Astrocyte (in vitro differentiated cells and primary cell): ENCODE data around the gene MCAT. TPM values are rescaled to one million over a fixed set of nuclear protein-coding genes. Genes with fewer than 3 reads are reported as not detected.

Source experiments
- DNase-seq: peaks from one replicate; pipeline ENCODE4 v3.0.0-alpha.2; 2010; ENCODE audit warnings: low read depth
- FAIRE-seq: peaks from 2 replicates; lab custom pipeline; 2011; peaks lifted over from hg19 to GRCh38; lab: Jason Lieb, UNC
- H2AFZ ChIP-seq: 2 replicates; pipeline ENCODE4 v1.6.0; 2012; ENCODE audit warnings: low read depth, low read length, inconsistent platforms
- H3K27ac ChIP-seq: 2 replicates; pipeline ENCODE4 v1.5.1; 2011; ENCODE audit warnings: low read depth, low read length, inconsistent platforms
- H3K27me3 ChIP-seq: 2 replicates; pipeline ENCODE4 v1.6.0; 2011; ENCODE audit warnings: low read length, inconsistent platforms; ENCODE audit not compliant: insufficient read depth
- H3K36me3 ChIP-seq: 2 replicates; pipeline ENCODE4 v1.5.1; 2011; ENCODE audit warnings: low read length, inconsistent platforms; ENCODE audit not compliant: insufficient read depth
- H3K4me1 ChIP-seq: 2 replicates; pipeline ENCODE4 v1.5.1; 2011; ENCODE audit warnings: low read length, inconsistent platforms; ENCODE audit not compliant: insufficient read depth
- H3K4me2 ChIP-seq: 2 replicates; pipeline ENCODE4 v1.6.0; 2012; ENCODE audit warnings: low read length, inconsistent platforms
- H3K4me3 ChIP-seq: 2 replicates; pipeline ENCODE4 v1.5.1; 2011; ENCODE audit warnings: low read depth, mild to moderate bottlenecking, low read length, inconsistent platforms; ENCODE audit not compliant: insufficient read depth
- H3K79me2 ChIP-seq: 2 replicates; pipeline ENCODE4 v1.6.0; 2012; ENCODE audit warnings: mild to moderate bottlenecking, low read length, inconsistent platforms; ENCODE audit not compliant: insufficient read depth
- H3K9ac ChIP-seq: 2 replicates; pipeline ENCODE4 v1.6.0; 2012; ENCODE audit warnings: mild to moderate bottlenecking, low read length, inconsistent platforms
- H3K9me3 ChIP-seq: 2 replicates; pipeline ENCODE4 v1.5.1; 2012; ENCODE audit warnings: low read depth, mild to moderate bottlenecking, low read length, inconsistent platforms; ENCODE audit not compliant: insufficient read depth
- H4K20me1 ChIP-seq: 2 replicates; pipeline ENCODE4 v1.6.0; 2012; ENCODE audit warnings: low read length, inconsistent platforms; ENCODE audit not compliant: insufficient read depth
- H3K27ac Mint-ChIP-seq: one replicate; pipeline ENCODE4 v1.8.0; 2021; ENCODE audit warnings: mild to moderate bottlenecking, mixed read lengths; ENCODE audit not compliant: unreplicated experiment
- H3K27me3 Mint-ChIP-seq: one replicate; pipeline ENCODE4 v1.8.0; 2021; ENCODE audit warnings: low read depth, mixed read lengths; ENCODE audit not compliant: unreplicated experiment
- H3K36me3 Mint-ChIP-seq: one replicate; pipeline ENCODE4 v1.8.0; 2021; ENCODE audit warnings: low read depth, mixed read lengths; ENCODE audit not compliant: unreplicated experiment
- H3K4me1 Mint-ChIP-seq: one replicate; pipeline ENCODE4 v1.8.0; 2021; ENCODE audit warnings: low read depth, mixed read lengths; ENCODE audit not compliant: unreplicated experiment
- H3K4me3 Mint-ChIP-seq: one replicate; pipeline ENCODE4 v1.8.0; 2021; ENCODE audit warnings: mild to moderate bottlenecking, moderate library complexity, mixed read lengths; ENCODE audit not compliant: unreplicated experiment
- H3K9me3 Mint-ChIP-seq: one replicate; pipeline ENCODE4 v1.8.0; 2021; ENCODE audit warnings: mild to moderate bottlenecking, mixed read lengths; ENCODE audit not compliant: unreplicated experiment
- CTCF ChIP-seq: IDR thresholded peaks from 2 replicates; pipeline ENCODE4 v1.5.1; 2011; ENCODE audit warnings: low read depth, mild to moderate bottlenecking, inconsistent platforms, low read length, moderate library complexity; ENCODE audit not compliant: insufficient read depth
- EZH2 ChIP-seq: IDR thresholded peaks from 2 replicates; pipeline ENCODE4 v1.6.1; 2012; ENCODE audit warnings: mild to moderate bottlenecking, low read length, inconsistent platforms; ENCODE audit not compliant: insufficient read depth
- total RNA-seq: library from RNA; stranded (reverse); gene quantifications from 2 replicates; pipeline ENCODE4 v1.2.1, GENCODE V29; 2021

MCAT gene
- total RNA-seq, 1 donor from 2014 or later = 15.1 TPM

GRCh38 chr22:43134553-43134952 lies 8.6 kb downstream of the MCAT start:
- peaks cover 6% of the 10 kb centered on the region for H3K4me1 Mint-ChIP-seq
- no peak overlapping the region for H2AFZ ChIP-seq
- H3K4me3 Mint-ChIP-seq = no peak overlapping the region
- peaks cover 24% of the 10 kb centered on the region for H3K36me3 ChIP-seq
- H3K9ac ChIP-seq = no peak overlapping the region
- no peaks in the 10 kb centered on the region for H3K27me3 Mint-ChIP-seq
- no peak overlapping the region for H3K4me2 ChIP-seq
- H3K27ac Mint-ChIP-seq = no peak overlapping the region
- TF ChIP-seq CTCF (no peak), EZH2 (no peak)
- no peak overlapping the region for H3K4me3 ChIP-seq
- no peak for FAIRE-seq
- H3K9me3 Mint-ChIP-seq = no peaks in the 10 kb centered on the region
- H3K27ac ChIP-seq = no peak overlapping the region
- DNase-seq = no peak
- peaks cover 18% of the 10 kb centered on the region for H3K36me3 Mint-ChIP-seq
- no peaks in the 10 kb centered on the region for H3K9me3 ChIP-seq
- H3K4me1 ChIP-seq = no peaks in the 10 kb centered on the region
- H4K20me1 ChIP-seq = peaks cover 9% of the 10 kb centered on the region
- no peaks in the 10 kb centered on the region for H3K27me3 ChIP-seq
- no peaks in the 10 kb centered on the region for H3K79me2 ChIP-seq

- no peak overlapping the region for H3K4me3 ChIP-seq
- no peak for FAIRE-seq
- no peaks in the 10 kb centered on the region for H3K4me1 ChIP-seq
- Mint-ChIP-seq H3K4me1 (peaks cover 6% of the 10 kb centered on the region), H3K4me3 (no peak overlapping the region), H3K27ac (no peak overlapping the region), H3K36me3 (peaks cover 18% of the 10 kb centered on the region), H3K27me3 (no peaks in the 10 kb centered on the region), H3K9me3 (no peaks in the 10 kb centered on the region)
- no peak overlapping the region for H2AFZ ChIP-seq
- H3K36me3 ChIP-seq = peaks cover 24% of the 10 kb centered on the region
- H3K9ac ChIP-seq = no peak overlapping the region
- no peak for DNase-seq
- no peak overlapping the region for H3K4me2 ChIP-seq
- H3K79me2 ChIP-seq = no peaks in the 10 kb centered on the region
- H4K20me1 ChIP-seq = peaks cover 9% of the 10 kb centered on the region
- H3K27me3 ChIP-seq = no peaks in the 10 kb centered on the region
- H3K9me3 ChIP-seq = no peaks in the 10 kb centered on the region
- no peak overlapping the region for H3K27ac ChIP-seq
- TF ChIP-seq EZH2 = no peak
- no peak for TF ChIP-seq CTCF
These were observed 9.8 kb downstream of the MCAT start for GRCh38 chr22:43133401-43133800.

- Histone ChIP-seq H3K4me3 (no peak overlapping the region), H3K4me1 (peaks cover 12% of the 10 kb centered on the region), H3K9ac (no peak overlapping the region), H3K79me2 (no peaks in the 10 kb centered on the region), H3K27ac (no peak overlapping the region), H4K20me1 (peaks cover 9% of the 10 kb centered on the region), H2AFZ (no peak overlapping the region), H3K4me2 (no peak overlapping the region), H3K9me3 (no peaks in the 10 kb centered on the region), H3K27me3 (no peaks in the 10 kb centered on the region), H3K36me3 (peaks cover 17% of the 10 kb centered on the region)
- TF ChIP-seq CTCF = no peak
- TF ChIP-seq EZH2 = no peak
- H3K27me3 Mint-ChIP-seq = no peaks in the 10 kb centered on the region
- no peak overlapping the region for H3K27ac Mint-ChIP-seq
- FAIRE-seq (no peak), DNase-seq (no peak)
- H3K9me3 Mint-ChIP-seq = no peaks in the 10 kb centered on the region
- peaks cover 11% of the 10 kb centered on the region for H3K4me1 Mint-ChIP-seq
- peaks cover 14% of the 10 kb centered on the region for H3K36me3 Mint-ChIP-seq
- no peak overlapping the region for H3K4me3 Mint-ChIP-seq
These were observed 11.3 kb downstream of the MCAT start for GRCh38 chr22:43131773-43132501.
